Testis (tissue), 3 donors: ENCODE data around the gene TFF2. TPM values are rescaled to one million over a fixed set of nuclear protein-coding genes. Genes with fewer than 3 reads are reported as not detected.

ENCODE experiments used
- DNase-seq: peaks from one replicate; pipeline ENCODE4 v3.0.0-alpha.2; 2019
- H3K27ac ChIP-seq, 2 donors: fragments of 200-600 bp; sonication (generic); one replicate each; pipeline ENCODE4 v1.5.1; 2019
- H3K27me3 ChIP-seq: fragments of 200-600 bp; sonication (generic); one replicate; pipeline ENCODE4 v1.5.1; 2019
- H3K36me3 ChIP-seq: fragments of 200-600 bp; sonication (generic); one replicate; pipeline ENCODE4 v1.5.1; 2017; ENCODE audit warnings: low read depth; ENCODE audit errors: missing control alignments
- H3K4me1 ChIP-seq: fragments of 200-600 bp; sonication (generic); one replicate; pipeline ENCODE4 v1.5.1; 2019
- H3K4me3 ChIP-seq, 2 donors: fragments of 200-600 bp; sonication (generic); one replicate each; pipeline ENCODE4 v1.5.1; 2017 to 2019
- H3K9me3 ChIP-seq: fragments of 200-600 bp; sonication (generic); one replicate; pipeline ENCODE4 v1.5.1; 2017
- POLR2A ChIP-seq: fragments of 450-650 bp; IDR thresholded peaks from one replicate; pipeline ENCODE4 v1.6.1; 2017; ENCODE audit warnings: antibody characterized with exemption, mild to moderate bottlenecking, moderate library complexity
- WGBS, 2 donors: methylation state at CpG; one replicate each; pipeline ENCODE4 v1.1.5; 2018; 5-methylcytosine and 5-hydroxymethylcytosine counted together
- intact Hi-C: fragments of 100-400 bp; cut with DNase I; formaldehyde crosslinking; loops from one replicate; pipeline ENCODE4 v1.15.1; 2023; ENCODE audit warnings: low total_unique reads
- polyA plus RNA-seq: library from polyadenylated mRNA; stranded (reverse); fragments of 350-450 nt; fragmentation: Illumina TruSeq; extraction: RNeasy Lipid Tissue Mini Kit (QIAGEN cat#74804); gene quantifications from one replicate; pipeline ENCODE4 v1.2.3, GENCODE V29; 2014; ENCODE audit warnings: low read depth, low replicate concordance; ENCODE audit not compliant: insufficient read depth
- total RNA-seq, 2 donors: library from RNA; depleted of rRNA; stranded (reverse); fragments of >200 nt; gene quantifications; one replicate each; pipeline ENCODE4 v1.2.3, GENCODE V29; 2016
- TF ChIP-seq, protein P1 (sequence below), 3 experiments: fragments of 450-650 bp in 2 of 3; fragments of 200-600 bp in 1 of 3; sonication (generic) in 1 of 3; IDR thresholded peaks; one replicate each; pipeline ENCODE4 v1.5.1; 2016 to 2019; ENCODE audit warnings: antibody characterized with exemption in 3 of 3, mild to moderate bottlenecking in 2 of 3, moderate library complexity in 1 of 3

TFF2 gene
- total and polyA plus RNA-seq, 3 donors from 2014 or later, result not detected

DNA sequence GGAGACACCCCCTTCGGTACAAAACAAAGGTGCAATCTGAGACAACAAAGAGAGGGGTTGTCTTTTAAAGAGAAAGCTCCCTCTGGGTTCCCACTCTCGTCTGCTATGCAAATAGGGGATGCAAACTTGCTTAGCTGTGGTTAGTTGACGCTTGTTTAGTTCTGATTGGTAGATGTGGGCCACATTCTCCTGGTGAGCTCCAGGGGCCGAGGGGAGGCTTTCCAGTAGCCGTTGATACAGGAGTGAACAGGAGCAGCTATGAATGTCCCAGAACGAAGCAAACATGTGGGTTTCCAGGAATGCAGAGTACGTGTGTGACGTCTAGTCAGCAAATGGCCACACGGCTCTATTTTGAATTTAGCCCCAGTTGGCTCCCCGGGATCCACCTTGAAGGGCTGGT, 14.7 kb downstream of the TFF2 start:
- 40% methylated on average over 10 of the region's 10 CpGs for WGBS, 2 donors
- no peak overlapping the region for H3K27ac ChIP-seq
- no peak for DNase-seq
- no peaks in the 10 kb centered on the region for H3K36me3 ChIP-seq
- H3K27me3 ChIP-seq, result no peaks in the 10 kb centered on the region
- TF ChIP-seq POLR2A, result no peak
- TF ChIP-seq, protein P1, sequence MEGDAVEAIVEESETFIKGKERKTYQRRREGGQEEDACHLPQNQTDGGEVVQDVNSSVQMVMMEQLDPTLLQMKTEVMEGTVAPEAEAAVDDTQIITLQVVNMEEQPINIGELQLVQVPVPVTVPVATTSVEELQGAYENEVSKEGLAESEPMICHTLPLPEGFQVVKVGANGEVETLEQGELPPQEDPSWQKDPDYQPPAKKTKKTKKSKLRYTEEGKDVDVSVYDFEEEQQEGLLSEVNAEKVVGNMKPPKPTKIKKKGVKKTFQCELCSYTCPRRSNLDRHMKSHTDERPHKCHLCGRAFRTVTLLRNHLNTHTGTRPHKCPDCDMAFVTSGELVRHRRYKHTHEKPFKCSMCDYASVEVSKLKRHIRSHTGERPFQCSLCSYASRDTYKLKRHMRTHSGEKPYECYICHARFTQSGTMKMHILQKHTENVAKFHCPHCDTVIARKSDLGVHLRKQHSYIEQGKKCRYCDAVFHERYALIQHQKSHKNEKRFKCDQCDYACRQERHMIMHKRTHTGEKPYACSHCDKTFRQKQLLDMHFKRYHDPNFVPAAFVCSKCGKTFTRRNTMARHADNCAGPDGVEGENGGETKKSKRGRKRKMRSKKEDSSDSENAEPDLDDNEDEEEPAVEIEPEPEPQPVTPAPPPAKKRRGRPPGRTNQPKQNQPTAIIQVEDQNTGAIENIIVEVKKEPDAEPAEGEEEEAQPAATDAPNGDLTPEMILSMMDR (IDR thresholded peaks at IDR 0.05), result no peak
- H3K4me3 ChIP-seq, result no peak overlapping the region
- intact Hi-C loops, result no loop called here
- no peaks in the 10 kb centered on the region for H3K9me3 ChIP-seq
- no peaks in the 10 kb centered on the region for H3K4me1 ChIP-seq

- Histone ChIP-seq H3K27me3 (no peaks in the 10 kb centered on the region), H3K4me3 (no peak overlapping the region), H3K36me3 (no peaks in the 10 kb centered on the region), H3K9me3 (no peaks in the 10 kb centered on the region), H3K27ac (no peak overlapping the region), H3K4me1 (no peaks in the 10 kb centered on the region)
- 73 to 80% methylated on average over 5 of the region's 5 CpGs for WGBS, 2 donors
- TF ChIP-seq, protein P1 (IDR thresholded peaks at IDR 0.05), result no peak
- TF ChIP-seq POLR2A, result no peak
- no peak for DNase-seq
- intact Hi-C loops, result no loop called here
These were observed 18.1 kb downstream of the TFF2 start for GRCh38 chr21:42332557-42333317.

DNA sequence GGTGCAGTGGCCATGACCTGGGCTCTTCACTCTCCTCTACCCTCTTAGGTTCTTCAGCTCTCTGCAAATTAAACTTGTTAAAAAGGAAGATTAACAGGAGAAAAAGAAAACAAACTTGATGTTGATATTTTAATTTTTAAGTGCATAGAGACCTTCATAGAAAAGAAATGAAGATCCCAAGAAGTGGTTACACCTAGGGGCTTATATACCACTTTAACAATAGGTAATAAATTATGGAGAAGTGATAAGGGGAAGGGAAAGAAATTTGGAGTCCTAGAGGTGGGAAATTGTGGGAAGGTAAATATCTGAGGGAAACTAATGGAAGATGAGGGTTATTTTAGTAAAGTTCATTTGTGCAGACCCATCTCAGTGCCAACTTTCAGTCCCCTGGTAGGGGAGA, 19.1 kb downstream of the TFF2 start:
- H3K27me3 ChIP-seq, result no peaks in the 10 kb centered on the region
- H3K4me3 ChIP-seq, result no peak overlapping the region
- H3K36me3 ChIP-seq, result no peaks in the 10 kb centered on the region
- no peak for DNase-seq
- H3K9me3 ChIP-seq, result no peaks in the 10 kb centered on the region
- no peaks in the 10 kb centered on the region for H3K4me1 ChIP-seq
- no peak overlapping the region for H3K27ac ChIP-seq
- intact Hi-C loops, result no loop called here
- TF ChIP-seq, protein P1 (IDR thresholded peaks at IDR 0.05), result no peak
- no peak for TF ChIP-seq POLR2A

- Histone ChIP-seq H3K4me1 (no peaks in the 10 kb centered on the region), H3K4me3 (no peak overlapping the region), H3K9me3 (no peaks in the 10 kb centered on the region), H3K36me3 (no peaks in the 10 kb centered on the region), H3K27me3 (no peaks in the 10 kb centered on the region), H3K27ac (no peak overlapping the region)
- intact Hi-C loops, result no loop called here
- 86 to 90% methylated on average over 4 of the region's 4 CpGs for WGBS, 2 donors
- no peak for DNase-seq
- TF ChIP-seq POLR2A, result no peak
- TF ChIP-seq, protein P1 (IDR thresholded peaks at IDR 0.05), result no peak
These were observed 20.1 kb downstream of the TFF2 start for GRCh38 chr21:42330380-42331371.
